Natural killer cell (primary cell): ENCODE measurements around the gene MOBP. TPM values are rescaled to one million over a fixed set of nuclear protein-coding genes. Genes with fewer than 3 reads are reported as not detected.

ENCODE experiments used
- ATAC-seq, 3 donors: fragments of 150-1000 bp in 2 of 3; fragments of 200-7000 bp in 1 of 3; cut with Tn5 transposase; 1 replicate in 1 of 3; 2 replicates in 2 of 3; pipeline ENCODE4 v1.10.0; 2021; ENCODE audit warnings: mild to moderate bottlenecking in 2 of 3, moderate library complexity in 2 of 3
- DNase-seq, 2 donors: peaks; one replicate each; pipeline versions ENCODE4 v3.0.0 to v3.0.0-alpha.2; 2013 to 2021; ENCODE audit warnings: mixed read lengths in 1 of 2
- H3K27ac ChIP-seq: one replicate; pipeline ENCODE4 v1.5.1; 2013; ENCODE audit warnings: mild to moderate bottlenecking, low read length
- H3K27me3 ChIP-seq: one replicate; pipeline ENCODE4 v1.6.1; 2013; ENCODE audit warnings: low read length; ENCODE audit not compliant: control insufficient read depth, insufficient read depth
- H3K36me3 ChIP-seq: one replicate; pipeline ENCODE4 v1.6.1; 2013; ENCODE audit warnings: low read length; ENCODE audit not compliant: control insufficient read depth, insufficient read depth
- H3K4me1 ChIP-seq: one replicate; pipeline ENCODE4 v1.6.1; 2013; ENCODE audit warnings: low read length; ENCODE audit not compliant: control insufficient read depth, insufficient read depth
- H3K4me3 ChIP-seq: one replicate; pipeline ENCODE4 v1.5.1; 2013; ENCODE audit warnings: low read length
- H3K9me3 ChIP-seq: one replicate; pipeline ENCODE4 v1.6.1; 2013; ENCODE audit warnings: low read length; ENCODE audit not compliant: control insufficient read depth, insufficient read depth
- H3K27ac Mint-ChIP-seq, 2 donors: one replicate each; pipeline ENCODE4 v1.8.0; 2022; ENCODE audit warnings: mild to moderate bottlenecking in 2 of 2, mixed read lengths in 2 of 2, moderate library complexity in 1 of 2
- H3K27me3 Mint-ChIP-seq, 2 donors: one replicate each; pipeline ENCODE4 v1.8.0; 2022; ENCODE audit warnings: low read depth in 2 of 2, mixed read lengths in 2 of 2
- H3K36me3 Mint-ChIP-seq: one replicate; pipeline ENCODE4 v1.8.0; 2022; ENCODE audit warnings: mixed read lengths
- H3K4me1 Mint-ChIP-seq, 2 donors: one replicate each; pipeline ENCODE4 v1.8.0; 2022; ENCODE audit warnings: mixed read lengths in 2 of 2
- H3K4me3 Mint-ChIP-seq: one replicate; pipeline ENCODE4 v1.8.0; 2022; ENCODE audit warnings: mild to moderate bottlenecking, moderate library complexity, mixed read lengths
- H3K9me3 Mint-ChIP-seq, 2 donors: one replicate each; pipeline ENCODE4 v1.8.0; 2022; ENCODE audit warnings: mixed read lengths in 2 of 2
- CTCF ChIP-seq: fragments of 200-600 bp; IDR thresholded peaks from one replicate; pipeline ENCODE4 v1.8.0; 2022; ENCODE audit warnings: antibody characterized with exemption
- WGBS: methylation state at CpG from one replicate; pipeline ENCODE4 v1.1.7; 2013; ENCODE audit warnings: missing lambda C conversion rate; ENCODE audit not compliant: insufficient coverage; 5-methylcytosine and 5-hydroxymethylcytosine counted together
- intact Hi-C: fragments of 100-400 bp; cut with micrococcal nuclease; formaldehyde crosslinking; loops from one replicate; pipeline ENCODE4 v1.14.2; 2022
- total RNA-seq, 4 donors: library from RNA; stranded (reverse); fragments of 120-200 nt in 1 of 4; gene quantifications; one replicate each; pipeline versions ENCODE4 v1.2.3 to v1.2.4, GENCODE V29; 2013 to 2022

MOBP gene
- total RNA-seq, 3 donors from 2014 or later (not counting 1 experiment from before 2014, with no cell fraction given): not detected

GRCh38 chr3:39485547-39485946 is 18.1 kb downstream of the MOBP start:
- intact Hi-C loops: no loop called here
- Mint-ChIP-seq H3K27ac (no peak overlapping the region), H3K4me1 (no peaks in the 10 kb centered on the region), H3K36me3 (no peaks in the 10 kb centered on the region), H3K27me3 (peaks cover 11 to 12% of the 10 kb centered on the region in 2 donors), H3K4me3 (no peak overlapping the region), H3K9me3 (no peaks in the 10 kb centered on the region)
- H3K27ac ChIP-seq: no peak overlapping the region
- H3K36me3 ChIP-seq: no peaks in the 10 kb centered on the region
- no peaks in the 10 kb centered on the region for H3K27me3 ChIP-seq
- DNase-seq (no peak), ATAC-seq (no peak)
- H3K4me1 ChIP-seq: no peaks in the 10 kb centered on the region
- no peaks in the 10 kb centered on the region for H3K9me3 ChIP-seq
- WGBS: 80% methylated on average over 7 of the region's 8 CpGs
- TF ChIP-seq CTCF: no peak
- no peak overlapping the region for H3K4me3 ChIP-seq

GRCh38 chr3:39491014-39491413 is 23.5 kb downstream of the MOBP start:
- H3K9me3 ChIP-seq: no peaks in the 10 kb centered on the region
- WGBS: 100% methylated on average over 2 of the region's 3 CpGs
- H3K9me3 Mint-ChIP-seq: no peaks in the 10 kb centered on the region
- H3K4me3 ChIP-seq: no peak overlapping the region
- no peak overlapping the region for H3K27ac ChIP-seq
- H3K4me3 Mint-ChIP-seq: no peak overlapping the region
- no peaks in the 10 kb centered on the region for H3K4me1 ChIP-seq
- H3K27me3 ChIP-seq: no peaks in the 10 kb centered on the region
- intact Hi-C loops: no loop called here
- no peak overlapping the region for H3K27ac Mint-ChIP-seq
- no peaks in the 10 kb centered on the region for H3K36me3 ChIP-seq
- peaks cover 25 to 29% of the 10 kb centered on the region in 2 donors for H3K27me3 Mint-ChIP-seq
- ATAC-seq: no peak
- H3K4me1 Mint-ChIP-seq: no peaks in the 10 kb centered on the region
- no peak for DNase-seq
- no peak for TF ChIP-seq CTCF
- no peaks in the 10 kb centered on the region for H3K36me3 Mint-ChIP-seq

- Histone ChIP-seq H3K36me3 (no peaks in the 10 kb centered on the region), H3K27me3 (no peaks in the 10 kb centered on the region), H3K27ac (no peak overlapping the region), H3K4me1 (no peaks in the 10 kb centered on the region), H3K4me3 (no peak overlapping the region), H3K9me3 (no peaks in the 10 kb centered on the region)
- ATAC-seq (no peak), DNase-seq (no peak)
- no peak for TF ChIP-seq CTCF
- Mint-ChIP-seq H3K36me3 (no peaks in the 10 kb centered on the region), H3K27me3 (peaks cover 25 to 29% of the 10 kb centered on the region in 2 donors), H3K4me3 (no peak overlapping the region), H3K9me3 (no peaks in the 10 kb centered on the region), H3K4me1 (no peaks in the 10 kb centered on the region), H3K27ac (no peak overlapping the region)
- 69% methylated on average over 3 of the region's 3 CpGs for WGBS
- intact Hi-C loops: no loop called here
Observed at GRCh38 chr3:39491733-39492350, 24.4 kb downstream of the MOBP start.

- H3K9me3 ChIP-seq: no peaks in the 10 kb centered on the region
- no peak overlapping the region for H3K27ac ChIP-seq
- intact Hi-C loops: no loop called here
- peaks cover 24 to 43% of the 10 kb centered on the region in 2 donors for H3K27me3 Mint-ChIP-seq
- no peak for DNase-seq
- no peak overlapping the region for H3K4me3 ChIP-seq
- H3K36me3 ChIP-seq: no peaks in the 10 kb centered on the region
- no peak for ATAC-seq
- no peak overlapping the region for H3K4me3 Mint-ChIP-seq
- WGBS: 78% methylated on average over 1 of the region's 4 CpGs
- H3K36me3 Mint-ChIP-seq: no peaks in the 10 kb centered on the region
- peaks cover 9% of the 10 kb centered on the region for H3K27me3 ChIP-seq
- no peaks in the 10 kb centered on the region for H3K4me1 ChIP-seq
- TF ChIP-seq CTCF: no peak
- H3K27ac Mint-ChIP-seq: no peak overlapping the region
- H3K9me3 Mint-ChIP-seq: no peaks in the 10 kb centered on the region
- H3K4me1 Mint-ChIP-seq: peaks cover 0 to 4% of the 10 kb centered on the region in 2 donors
Observed at GRCh38 chr3:39494781-39495180, 27.3 kb downstream of the MOBP start.
